IPS DF 6.9 (cell line): ENCODE results near the gene MASTL.
"Not testable (repeated sequence)": the region's sequence is repeated elsewhere in the genome, so short reads cannot be mapped to it uniquely, and the experiment has no call there.

ENCODE experiments used
- DNase-seq: peaks from one replicate; pipeline ENCODE4 v3.0.0-alpha.2; 2013; ENCODE audit warnings: low read depth, low spot score
- H3K27ac ChIP-seq: one replicate; pipeline ENCODE4 v1.5.1; 2013; ENCODE audit warnings: low read length, control low read depth
- H3K27me3 ChIP-seq: 2 replicates; pipeline ENCODE4 v1.6.1; 2013; ENCODE audit warnings: mild to moderate bottlenecking, low read length; ENCODE audit not compliant: control insufficient read depth, insufficient read depth
- H3K36me3 ChIP-seq: 2 replicates; pipeline ENCODE4 v1.6.1; 2013; ENCODE audit warnings: low read length; ENCODE audit not compliant: control insufficient read depth, insufficient read depth
- H3K4me1 ChIP-seq: 2 replicates; pipeline ENCODE4 v1.6.1; 2013; ENCODE audit warnings: low read length; ENCODE audit not compliant: control insufficient read depth, insufficient read depth
- H3K4me3 ChIP-seq: 2 replicates; pipeline ENCODE4 v1.5.1; 2013; ENCODE audit warnings: mild to moderate bottlenecking, low read length
- H3K9me3 ChIP-seq: 2 replicates; pipeline ENCODE4 v1.6.1; 2013; ENCODE audit warnings: low read length, inconsistent platforms; ENCODE audit not compliant: control insufficient read depth, insufficient read depth
- WGBS: extraction: QIAGEN DNeasy Blood & Tissue Kit; methylation state at CpG from one replicate; pipeline ENCODE4 v1.1.7; 2013; ENCODE audit warnings: mixed read lengths, missing lambda C conversion rate; ENCODE audit not compliant: insufficient read length, insufficient coverage; 5-methylcytosine and 5-hydroxymethylcytosine counted together

The MASTL gene

GRCh38 chr10:27156566-27156965 lies 1.4 kb downstream of the MASTL start:
- not testable (repeated sequence) for DNase-seq, H3K4me1 ChIP-seq, H3K9me3 ChIP-seq, H3K27me3 ChIP-seq, H3K27ac ChIP-seq, H3K4me3 ChIP-seq
- no CpG with 5 or more reads among the region's 17 CpGs for WGBS
- peaks cover 12% of the 10 kb centered on the region; the same call in 1 of the 2 replicates for H3K36me3 ChIP-seq

GRCh38 chr10:27157150-27157549 lies 2.0 kb downstream of the MASTL start:
- Histone ChIP-seq H3K4me3 (no peak overlapping the region), H3K27ac (no peak overlapping the region), H3K4me1 (no peaks in the 10 kb centered on the region), H3K36me3 (peaks cover 12% of the 10 kb centered on the region; the same call in 1 of the 2 replicates), H3K9me3 (no peaks in the 10 kb centered on the region), H3K27me3 (no peaks in the 10 kb centered on the region)
- no peak for DNase-seq
- WGBS, result no CpG with 5 or more reads among the region's 2 CpGs

GRCh38 chr10:27158421-27158820 lies 3.3 kb downstream of the MASTL start:
- H3K36me3 ChIP-seq, result peaks cover 12% of the 10 kb centered on the region; the same call in 1 of the 2 replicates

GRCh38 chr10:27169849-27170248 lies 14.7 kb downstream of the MASTL start:
- no peak overlapping the region for H3K27ac ChIP-seq
- H3K27me3 ChIP-seq, result no peaks in the 10 kb centered on the region
- no peaks in the 10 kb centered on the region for H3K9me3 ChIP-seq
- H3K4me1 ChIP-seq, result no peaks in the 10 kb centered on the region
- H3K4me3 ChIP-seq, result no peak overlapping the region
- peaks cover 25% of the 10 kb centered on the region; the same call in 1 of the 2 replicates for H3K36me3 ChIP-seq
- no CpG with 5 or more reads among the region's 4 CpGs for WGBS
- DNase-seq, result no peak

More at GRCh38 chr10:27158421-27158820, 3.3 kb downstream of the MASTL start:
- Histone ChIP-seq H3K4me1 (no peaks in the 10 kb centered on the region), H3K27me3 (no peaks in the 10 kb centered on the region), H3K27ac (no peak overlapping the region), H3K4me3 (no peak overlapping the region), H3K9me3 (no peaks in the 10 kb centered on the region)
- no peak for DNase-seq

GRCh38 chr10:27188259-27188658 lies 33.1 kb downstream of the MASTL start:
- H3K36me3 ChIP-seq, result peaks cover 2% of the 10 kb centered on the region; the same call in 1 of the 2 replicates
- no peaks in the 10 kb centered on the region for H3K4me1 ChIP-seq
- no peak for DNase-seq
- no peak overlapping the region for H3K27ac ChIP-seq
- H3K27me3 ChIP-seq, result no peaks in the 10 kb centered on the region
- WGBS, result no CpG with 5 or more reads among the region's 1 CpG
- H3K4me3 ChIP-seq, result no peak overlapping the region
- no peaks in the 10 kb centered on the region for H3K9me3 ChIP-seq

GRCh38 chr10:27188897-27189296 lies 33.7 kb downstream of the MASTL start:
- Histone ChIP-seq H3K9me3 (no peaks in the 10 kb centered on the region), H3K4me1 (no peaks in the 10 kb centered on the region), H3K36me3 (peaks cover 2% of the 10 kb centered on the region; the same call in 1 of the 2 replicates), H3K27ac (no peak overlapping the region), H3K27me3 (no peaks in the 10 kb centered on the region), H3K4me3 (no peak overlapping the region)
- no peak for DNase-seq
- WGBS, result no CpG with 5 or more reads among the region's 4 CpGs

GRCh38 chr10:27190508-27190907 lies 35.4 kb downstream of the MASTL start:
- Histone ChIP-seq H3K27me3 (no peaks in the 10 kb centered on the region), H3K4me1 (no peaks in the 10 kb centered on the region), H3K4me3 (no peak overlapping the region), H3K9me3 (no peaks in the 10 kb centered on the region), H3K27ac (no peak overlapping the region), H3K36me3 (peaks cover 2% of the 10 kb centered on the region; the same call in 1 of the 2 replicates)
- WGBS, result no CpG with 5 or more reads among the region's 2 CpGs
- DNase-seq, result no peak

- Histone ChIP-seq H3K27me3 (no peaks in the 10 kb centered on the region), H3K27ac (no peak overlapping the region), H3K9me3 (no peaks in the 10 kb centered on the region), H3K36me3 (no peaks in the 10 kb centered on the region), H3K4me1 (no peaks in the 10 kb centered on the region), H3K4me3 (no peak overlapping the region)
- WGBS, result no CpG with 5 or more reads among the region's 3 CpGs
- DNase-seq, result no peak
These were observed 37.1 kb downstream of the MASTL start for GRCh38 chr10:27192284-27192683.

- H3K9me3 ChIP-seq, result no peaks in the 10 kb centered on the region
- H3K4me1 ChIP-seq, result no peaks in the 10 kb centered on the region
- DNase-seq, result no peak
- no CpG with 5 or more reads among the region's 2 CpGs for WGBS
- no peak overlapping the region for H3K4me3 ChIP-seq
- H3K27me3 ChIP-seq, result no peaks in the 10 kb centered on the region
- no peaks in the 10 kb centered on the region for H3K36me3 ChIP-seq
- H3K27ac ChIP-seq, result no peak overlapping the region
These were observed 42.9 kb downstream of the MASTL start for GRCh38 chr10:27197980-27198620.

- no peak for DNase-seq
- H3K27me3 ChIP-seq, result no peaks in the 10 kb centered on the region
- no peaks in the 10 kb centered on the region for H3K9me3 ChIP-seq
- no peak overlapping the region for H3K27ac ChIP-seq
- WGBS, result no CpG with 5 or more reads among the region's 5 CpGs
- no peak overlapping the region for H3K4me3 ChIP-seq
- no peaks in the 10 kb centered on the region for H3K4me1 ChIP-seq
- no peaks in the 10 kb centered on the region for H3K36me3 ChIP-seq
These were observed 48.7 kb downstream of the MASTL start for GRCh38 chr10:27203806-27204205.

- whole genome bisulfite sequencing, result no CpG with 5 or more reads among the region's 2 CpGs
- Histone ChIP-seq H3K27me3 (no peaks in the 10 kb centered on the region), H3K9me3 (no peaks in the 10 kb centered on the region), H3K27ac (no peak overlapping the region), H3K36me3 (no peaks in the 10 kb centered on the region), H3K4me3 (no peak overlapping the region), H3K4me1 (no peaks in the 10 kb centered on the region)
- DNase-seq, result no peak
These were observed 52.2 kb downstream of the MASTL start for GRCh38 chr10:27207350-27207749.
